Nephron (organoid): ENCODE results near the gene NAGLU.

Source experiments
- H3K27ac Mint-ChIP-seq, 3 experiments: 2 replicates each; pipeline ENCODE4 v1.8.0; 2020; ENCODE audit warnings: mixed read lengths in 3 of 3, mild to moderate bottlenecking in 2 of 3, moderate library complexity in 1 of 3
- H3K27me3 Mint-ChIP-seq: 2 replicates; pipeline ENCODE4 v1.8.0; 2021; ENCODE audit warnings: low read depth, mild to moderate bottlenecking, moderate library complexity, mixed read lengths
- H3K36me3 Mint-ChIP-seq: 2 replicates; pipeline ENCODE4 v1.8.0; 2020; ENCODE audit warnings: low read depth, mixed read lengths
- H3K4me1 Mint-ChIP-seq: 2 replicates; pipeline ENCODE4 v1.8.0; 2020; ENCODE audit warnings: mixed read lengths
- H3K4me3 Mint-ChIP-seq, 3 experiments: 2 replicates each; pipeline ENCODE4 v1.8.0; 2020; ENCODE audit warnings: mild to moderate bottlenecking in 3 of 3, mixed read lengths in 3 of 3, moderate library complexity in 2 of 3
- H3K9me3 Mint-ChIP-seq: 2 replicates; pipeline ENCODE4 v1.8.0; 2020; ENCODE audit warnings: mixed read lengths
- CTCF ChIP-seq, 3 experiments: fragments of 200-600 bp; sonication (generic); IDR thresholded peaks; one replicate each; pipeline ENCODE4 v1.5.0; 2021; ENCODE audit warnings: antibody characterized with exemption in 3 of 3; ENCODE audit not compliant: unreplicated experiment in 3 of 3

The NAGLU gene

GRCh38 chr17:42586514-42587230 is 50.6 kb downstream of the NAGLU start:
- no peaks in the 10 kb centered on the region for H3K27me3 Mint-ChIP-seq
- no peak overlapping the region for H3K27ac Mint-ChIP-seq
- TF ChIP-seq CTCF (IDR thresholded peaks at IDR 0.05; ENCODE audit: unreplicated experiment in 3 of 3): no peak
- no peak overlapping the region for H3K4me3 Mint-ChIP-seq
- peaks cover 63% of the 10 kb centered on the region for H3K36me3 Mint-ChIP-seq
- no peaks in the 10 kb centered on the region for H3K4me1 Mint-ChIP-seq
- H3K9me3 Mint-ChIP-seq: no peaks in the 10 kb centered on the region

- H3K4me3 Mint-ChIP-seq: no peak overlapping the region
- TF ChIP-seq CTCF (IDR thresholded peaks at IDR 0.05; ENCODE audit: unreplicated experiment in 3 of 3): no peak
- no peaks in the 10 kb centered on the region for H3K27me3 Mint-ChIP-seq
- no peak overlapping the region for H3K27ac Mint-ChIP-seq
- peaks cover 43% of the 10 kb centered on the region for H3K36me3 Mint-ChIP-seq
- H3K4me1 Mint-ChIP-seq: no peaks in the 10 kb centered on the region
- no peaks in the 10 kb centered on the region for H3K9me3 Mint-ChIP-seq
These were observed 54.8 kb downstream of the NAGLU start for GRCh38 chr17:42590886-42591285.

DNA sequence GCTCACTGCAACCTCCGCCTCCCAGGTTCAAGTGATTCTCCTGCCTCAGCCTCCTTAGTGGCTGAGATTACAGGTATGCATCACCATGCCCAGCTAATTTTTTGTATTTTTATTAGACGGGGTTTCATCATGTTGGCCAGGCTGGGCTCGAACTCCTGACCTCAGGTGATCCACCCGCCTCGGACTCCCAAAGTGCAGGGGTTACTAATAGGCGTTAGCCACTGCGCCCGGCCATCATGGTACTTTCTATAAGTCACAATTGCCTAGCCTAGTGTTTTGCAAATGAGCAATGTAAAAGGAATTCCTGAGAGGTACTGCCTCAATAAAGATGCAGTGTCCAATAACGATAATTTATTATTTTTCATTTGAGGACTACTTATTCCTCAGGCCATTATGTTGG is 55.4 kb downstream of the NAGLU start:
- no peaks in the 10 kb centered on the region for H3K4me1 Mint-ChIP-seq
- TF ChIP-seq CTCF (IDR thresholded peaks at IDR 0.05; ENCODE audit: unreplicated experiment in 3 of 3): no peak
- H3K27me3 Mint-ChIP-seq: no peaks in the 10 kb centered on the region
- no peak overlapping the region for H3K27ac Mint-ChIP-seq
- peaks cover 43% of the 10 kb centered on the region for H3K36me3 Mint-ChIP-seq
- no peaks in the 10 kb centered on the region for H3K9me3 Mint-ChIP-seq
- no peak overlapping the region for H3K4me3 Mint-ChIP-seq
